ENCODE measurements around the gene ZNF385D.

- TF ChIP-seq FOXP4 (CRISPR knock-in tag; IDR thresholded peaks at IDR 0.05), result no peak
- no peak for TF ChIP-seq ZNF362 (CRISPR knock-in tag; IDR thresholded peaks at IDR 0.05; ENCODE audit: borderline replicate concordance)
- no peak for TF ChIP-seq CTCF (CRISPR knock-in tag; IDR thresholded peaks at IDR 0.05)
- TF ChIP-seq IRF1 (CRISPR knock-in tag; IDR thresholded peaks at IDR 0.05; ENCODE audit: low read depth), result no peak
- no peak for TF ChIP-seq ZHX1 (CRISPR knock-in tag; IDR thresholded peaks at IDR 0.05; ENCODE audit: low read depth)
- TF ChIP-seq POLR2AphosphoS5 (IDR thresholded peaks at IDR 0.05; ENCODE audit: low read depth, low read length), result no peak
- TF ChIP-seq USF2 (IDR thresholded peaks at IDR 0.05; ENCODE audit: low read depth, low read length), result no peak
- no peak for TF ChIP-seq USF2 (CRISPR knock-in tag; IDR thresholded peaks at IDR 0.05; ENCODE audit: borderline replicate concordance)
- no peak for TF ChIP-seq E2F2 (CRISPR knock-in tag; IDR thresholded peaks at IDR 0.05; ENCODE audit: borderline replicate concordance)
Observed at GRCh38 chr3:21515417-21515816, 235.6 kb downstream of the ZNF385D start.

All from HepG2 (cell line).